H1 (cell line): ENCODE measurements around the gene CLN5. TPM values are rescaled to one million over a fixed set of nuclear protein-coding genes. Genes with fewer than 3 reads are reported as not detected.

Experiments used
- polyA plus RNA-seq, 7 experiments: library from polyadenylated mRNA; depleted of rRNA in 3 of 7; stranded (reverse) in 5 of 7; unstranded in 2 of 7; fragments of >200 nt in 5 of 7; fragments of 200-250 nt in 2 of 7; gene quantifications; 1 replicate in 5 of 7; 2 replicates in 1 of 7; 4 replicates in 1 of 7; pipeline versions ENCODE4 v1.2.1 to v1.2.3, GENCODE V29; 2011 to 2013; ENCODE audit warnings: missing spikeins in 2 of 7, mixed read lengths in 2 of 7
- total RNA-seq: library from RNA; stranded (reverse); fragmentation: NEBNext Ultra II Directional; extraction: Animal tissue kit (Norgen Biotek cat#: 25700); gene quantifications from 2 replicates; pipeline ENCODE4 v1.2.1, GENCODE V29; 2021
- TF ChIP-seq, protein P1 (sequence below): fragments of 300-600 bp; sonication (generic); IDR thresholded peaks from 2 replicates; pipeline ENCODE4 v1.7.1; 2012; ENCODE audit warnings: low read length, moderate library complexity, mild to moderate bottlenecking, inconsistent platforms; ENCODE audit not compliant: insufficient replicate concordance

Gene CLN5
- total and polyA plus RNA-seq, 2 of the 8 experiments (the other 6 are each of a cell fraction or from before 2014, with no cell fraction given) = 5.3 to 10.1 TPM

DNA sequence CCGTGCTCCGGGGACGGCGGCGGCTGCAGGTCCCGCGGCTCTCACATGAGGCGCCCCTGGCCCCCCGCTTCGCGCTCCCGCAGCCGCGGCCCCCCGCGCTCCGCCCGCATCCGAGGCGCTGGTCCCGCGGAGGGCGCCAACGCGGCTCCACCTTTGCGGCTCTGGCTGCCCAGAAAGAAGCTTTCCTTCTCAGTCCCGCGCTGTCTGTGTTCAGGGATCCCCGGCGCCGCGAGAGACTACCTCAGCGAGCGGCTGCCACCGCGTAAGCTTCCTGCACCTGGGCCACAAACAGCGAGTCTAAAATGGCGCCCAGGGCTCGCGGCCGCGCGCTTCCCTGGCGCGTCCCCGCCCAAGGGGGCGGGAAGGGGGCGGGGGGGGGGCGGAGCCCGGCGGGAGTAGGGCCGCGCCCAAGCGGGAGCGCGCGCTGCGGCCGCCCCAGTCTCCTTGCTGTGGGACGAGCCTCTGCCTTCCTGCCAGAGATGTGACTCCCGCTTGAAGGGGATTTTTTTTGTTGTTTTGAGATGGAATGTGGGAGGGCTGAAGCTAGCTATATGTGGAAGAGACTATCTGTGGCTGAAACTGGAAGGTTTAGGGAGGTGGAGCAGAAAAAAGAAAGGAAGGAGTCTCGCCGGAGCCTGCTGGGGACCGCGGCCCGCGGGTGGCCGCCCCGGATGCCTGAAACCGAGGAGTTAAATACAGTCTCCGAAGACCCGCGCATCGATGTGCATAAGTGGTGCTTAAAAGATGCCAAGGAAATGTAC, 35.2 kb downstream of the CLN5 start, which contains the start of gene FBXL3 (continued):
- TF ChIP-seq, protein P1, sequence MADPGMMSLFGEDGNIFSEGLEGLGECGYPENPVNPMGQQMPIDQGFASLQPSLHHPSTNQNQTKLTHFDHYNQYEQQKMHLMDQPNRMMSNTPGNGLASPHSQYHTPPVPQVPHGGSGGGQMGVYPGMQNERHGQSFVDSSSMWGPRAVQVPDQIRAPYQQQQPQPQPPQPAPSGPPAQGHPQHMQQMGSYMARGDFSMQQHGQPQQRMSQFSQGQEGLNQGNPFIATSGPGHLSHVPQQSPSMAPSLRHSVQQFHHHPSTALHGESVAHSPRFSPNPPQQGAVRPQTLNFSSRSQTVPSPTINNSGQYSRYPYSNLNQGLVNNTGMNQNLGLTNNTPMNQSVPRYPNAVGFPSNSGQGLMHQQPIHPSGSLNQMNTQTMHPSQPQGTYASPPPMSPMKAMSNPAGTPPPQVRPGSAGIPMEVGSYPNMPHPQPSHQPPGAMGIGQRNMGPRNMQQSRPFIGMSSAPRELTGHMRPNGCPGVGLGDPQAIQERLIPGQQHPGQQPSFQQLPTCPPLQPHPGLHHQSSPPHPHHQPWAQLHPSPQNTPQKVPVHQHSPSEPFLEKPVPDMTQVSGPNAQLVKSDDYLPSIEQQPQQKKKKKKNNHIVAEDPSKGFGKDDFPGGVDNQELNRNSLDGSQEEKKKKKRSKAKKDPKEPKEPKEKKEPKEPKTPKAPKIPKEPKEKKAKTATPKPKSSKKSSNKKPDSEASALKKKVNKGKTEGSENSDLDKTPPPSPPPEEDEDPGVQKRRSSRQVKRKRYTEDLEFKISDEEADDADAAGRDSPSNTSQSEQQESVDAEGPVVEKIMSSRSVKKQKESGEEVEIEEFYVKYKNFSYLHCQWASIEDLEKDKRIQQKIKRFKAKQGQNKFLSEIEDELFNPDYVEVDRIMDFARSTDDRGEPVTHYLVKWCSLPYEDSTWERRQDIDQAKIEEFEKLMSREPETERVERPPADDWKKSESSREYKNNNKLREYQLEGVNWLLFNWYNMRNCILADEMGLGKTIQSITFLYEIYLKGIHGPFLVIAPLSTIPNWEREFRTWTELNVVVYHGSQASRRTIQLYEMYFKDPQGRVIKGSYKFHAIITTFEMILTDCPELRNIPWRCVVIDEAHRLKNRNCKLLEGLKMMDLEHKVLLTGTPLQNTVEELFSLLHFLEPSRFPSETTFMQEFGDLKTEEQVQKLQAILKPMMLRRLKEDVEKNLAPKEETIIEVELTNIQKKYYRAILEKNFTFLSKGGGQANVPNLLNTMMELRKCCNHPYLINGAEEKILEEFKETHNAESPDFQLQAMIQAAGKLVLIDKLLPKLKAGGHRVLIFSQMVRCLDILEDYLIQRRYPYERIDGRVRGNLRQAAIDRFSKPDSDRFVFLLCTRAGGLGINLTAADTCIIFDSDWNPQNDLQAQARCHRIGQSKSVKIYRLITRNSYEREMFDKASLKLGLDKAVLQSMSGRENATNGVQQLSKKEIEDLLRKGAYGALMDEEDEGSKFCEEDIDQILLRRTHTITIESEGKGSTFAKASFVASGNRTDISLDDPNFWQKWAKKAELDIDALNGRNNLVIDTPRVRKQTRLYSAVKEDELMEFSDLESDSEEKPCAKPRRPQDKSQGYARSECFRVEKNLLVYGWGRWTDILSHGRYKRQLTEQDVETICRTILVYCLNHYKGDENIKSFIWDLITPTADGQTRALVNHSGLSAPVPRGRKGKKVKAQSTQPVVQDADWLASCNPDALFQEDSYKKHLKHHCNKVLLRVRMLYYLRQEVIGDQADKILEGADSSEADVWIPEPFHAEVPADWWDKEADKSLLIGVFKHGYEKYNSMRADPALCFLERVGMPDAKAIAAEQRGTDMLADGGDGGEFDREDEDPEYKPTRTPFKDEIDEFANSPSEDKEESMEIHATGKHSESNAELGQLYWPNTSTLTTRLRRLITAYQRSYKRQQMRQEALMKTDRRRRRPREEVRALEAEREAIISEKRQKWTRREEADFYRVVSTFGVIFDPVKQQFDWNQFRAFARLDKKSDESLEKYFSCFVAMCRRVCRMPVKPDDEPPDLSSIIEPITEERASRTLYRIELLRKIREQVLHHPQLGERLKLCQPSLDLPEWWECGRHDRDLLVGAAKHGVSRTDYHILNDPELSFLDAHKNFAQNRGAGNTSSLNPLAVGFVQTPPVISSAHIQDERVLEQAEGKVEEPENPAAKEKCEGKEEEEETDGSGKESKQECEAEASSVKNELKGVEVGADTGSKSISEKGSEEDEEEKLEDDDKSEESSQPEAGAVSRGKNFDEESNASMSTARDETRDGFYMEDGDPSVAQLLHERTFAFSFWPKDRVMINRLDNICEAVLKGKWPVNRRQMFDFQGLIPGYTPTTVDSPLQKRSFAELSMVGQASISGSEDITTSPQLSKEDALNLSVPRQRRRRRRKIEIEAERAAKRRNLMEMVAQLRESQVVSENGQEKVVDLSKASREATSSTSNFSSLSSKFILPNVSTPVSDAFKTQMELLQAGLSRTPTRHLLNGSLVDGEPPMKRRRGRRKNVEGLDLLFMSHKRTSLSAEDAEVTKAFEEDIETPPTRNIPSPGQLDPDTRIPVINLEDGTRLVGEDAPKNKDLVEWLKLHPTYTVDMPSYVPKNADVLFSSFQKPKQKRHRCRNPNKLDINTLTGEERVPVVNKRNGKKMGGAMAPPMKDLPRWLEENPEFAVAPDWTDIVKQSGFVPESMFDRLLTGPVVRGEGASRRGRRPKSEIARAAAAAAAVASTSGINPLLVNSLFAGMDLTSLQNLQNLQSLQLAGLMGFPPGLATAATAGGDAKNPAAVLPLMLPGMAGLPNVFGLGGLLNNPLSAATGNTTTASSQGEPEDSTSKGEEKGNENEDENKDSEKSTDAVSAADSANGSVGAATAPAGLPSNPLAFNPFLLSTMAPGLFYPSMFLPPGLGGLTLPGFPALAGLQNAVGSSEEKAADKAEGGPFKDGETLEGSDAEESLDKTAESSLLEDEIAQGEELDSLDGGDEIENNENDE = no peak
